Breast epithelium (tissue), 4 donors: ENCODE data around the gene CST4. TPM values are rescaled to one million over a fixed set of nuclear protein-coding genes. Genes with fewer than 3 reads are reported as not detected.

Experiments used
- DNase-seq, 2 donors: peaks; one replicate each; pipeline ENCODE4 v3.0.0-alpha.2; 2019; ENCODE audit warnings: low spot score in 2 of 2
- H3K27ac ChIP-seq, 2 donors: fragments of 200-600 bp; sonication (generic) in 1 of 2; one replicate each; pipeline ENCODE4 v1.5.1; 2016 to 2019; ENCODE audit warnings: mild to moderate bottlenecking in 1 of 2
- H3K27me3 ChIP-seq, 2 donors: fragments of 200-600 bp; sonication (generic) in 1 of 2; one replicate each; pipeline versions ENCODE4 v1.5.1 to v1.6.0; 2017 to 2019; ENCODE audit warnings: control low read depth in 1 of 2, mild to moderate bottlenecking in 1 of 2
- H3K36me3 ChIP-seq: fragments of 200-600 bp; one replicate; pipeline ENCODE4 v1.5.1; 2019
- H3K4me1 ChIP-seq, 2 donors: fragments of 200-600 bp; sonication (generic); one replicate each; pipeline ENCODE4 v1.5.1; 2016 to 2019; ENCODE audit warnings: control low read depth in 1 of 2
- H3K4me3 ChIP-seq, 3 donors: fragments of 200-600 bp; sonication (generic); 1 replicate in 2 of 3; 2 replicates in 1 of 3; pipeline ENCODE4 v1.5.1; 2016 to 2019; ENCODE audit warnings: mild to moderate bottlenecking in 3 of 3, moderate library complexity in 2 of 3
- H3K9me3 ChIP-seq, 2 donors: fragments of 200-600 bp; sonication (generic) in 1 of 2; one replicate each; pipeline ENCODE4 v1.5.1; 2016 to 2019; ENCODE audit warnings: control low read depth in 1 of 2
- POLR2A ChIP-seq: fragments of 450-650 bp; IDR thresholded peaks from one replicate; pipeline ENCODE4 v1.6.1; 2016; ENCODE audit warnings: antibody characterized with exemption, mild to moderate bottlenecking, moderate library complexity
- POLR2AphosphoS5 ChIP-seq, 3 donors: sonication (generic); formaldehyde crosslinking; IDR thresholded peaks; one replicate each; pipeline ENCODE4 v1.6.1; 2017; ENCODE audit warnings: antibody characterized with exemption in 3 of 3
- intact Hi-C: fragments of 100-400 bp; cut with DNase I; formaldehyde crosslinking; loops from one replicate; pipeline ENCODE4 v1.15.1; 2023; ENCODE audit warnings: low total_unique reads
- total RNA-seq, 3 donors: library from RNA; depleted of rRNA; stranded (reverse); fragments of >200 nt; gene quantifications; one replicate each; pipeline ENCODE4 v1.1.0, GENCODE V29; 2016
- TF ChIP-seq, protein P1 (sequence below), 3 donors: fragments of 450-650 bp; IDR thresholded peaks; one replicate each; pipeline ENCODE4 v1.5.1; 2016 to 2017; ENCODE audit warnings: antibody characterized with exemption in 3 of 3, mild to moderate bottlenecking in 3 of 3, moderate library complexity in 3 of 3

CST4 gene
- total RNA-seq, 3 donors from 2014 or later: not detected

DNA sequence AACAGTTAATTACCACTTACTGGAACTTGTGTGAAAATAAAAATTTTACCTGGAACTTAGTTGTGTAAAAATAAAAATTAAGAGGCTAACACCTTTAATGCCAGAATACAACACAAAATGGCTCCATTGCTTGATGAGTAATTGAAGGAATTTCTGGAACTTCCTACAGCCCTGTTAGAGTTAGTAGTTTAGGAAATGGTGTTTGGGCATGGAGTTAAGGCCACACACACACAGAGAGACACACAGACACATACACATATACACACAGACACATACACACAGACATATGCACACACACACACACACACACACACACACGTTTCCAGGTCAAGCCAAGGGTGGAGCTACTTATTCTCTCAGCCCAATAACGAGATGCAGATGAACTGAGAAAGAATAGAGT, 30.5 kb downstream of the CST4 start:
- DNase-seq: no peak
- Histone ChIP-seq H3K4me1 (peaks cover 0 to 3% of the 10 kb centered on the region in 2 donors), H3K27me3 (no peaks in the 10 kb centered on the region), H3K4me3 (no peak overlapping the region), H3K9me3 (no peaks in the 10 kb centered on the region), H3K36me3 (no peaks in the 10 kb centered on the region), H3K27ac (no peak overlapping the region)
- intact Hi-C loops: no loop called here
- no peak for TF ChIP-seq POLR2AphosphoS5 (IDR thresholded peaks at IDR 0.05)

GRCh38 chr20:23657202-23657601, 31.6 kb downstream of the CST4 start:
- TF ChIP-seq POLR2AphosphoS5 (IDR thresholded peaks at IDR 0.05) (no peak), POLR2A (no peak)
- TF ChIP-seq, protein P1, sequence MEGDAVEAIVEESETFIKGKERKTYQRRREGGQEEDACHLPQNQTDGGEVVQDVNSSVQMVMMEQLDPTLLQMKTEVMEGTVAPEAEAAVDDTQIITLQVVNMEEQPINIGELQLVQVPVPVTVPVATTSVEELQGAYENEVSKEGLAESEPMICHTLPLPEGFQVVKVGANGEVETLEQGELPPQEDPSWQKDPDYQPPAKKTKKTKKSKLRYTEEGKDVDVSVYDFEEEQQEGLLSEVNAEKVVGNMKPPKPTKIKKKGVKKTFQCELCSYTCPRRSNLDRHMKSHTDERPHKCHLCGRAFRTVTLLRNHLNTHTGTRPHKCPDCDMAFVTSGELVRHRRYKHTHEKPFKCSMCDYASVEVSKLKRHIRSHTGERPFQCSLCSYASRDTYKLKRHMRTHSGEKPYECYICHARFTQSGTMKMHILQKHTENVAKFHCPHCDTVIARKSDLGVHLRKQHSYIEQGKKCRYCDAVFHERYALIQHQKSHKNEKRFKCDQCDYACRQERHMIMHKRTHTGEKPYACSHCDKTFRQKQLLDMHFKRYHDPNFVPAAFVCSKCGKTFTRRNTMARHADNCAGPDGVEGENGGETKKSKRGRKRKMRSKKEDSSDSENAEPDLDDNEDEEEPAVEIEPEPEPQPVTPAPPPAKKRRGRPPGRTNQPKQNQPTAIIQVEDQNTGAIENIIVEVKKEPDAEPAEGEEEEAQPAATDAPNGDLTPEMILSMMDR (IDR thresholded peaks at IDR 0.05): no peak
- no peak overlapping the region for H3K27ac ChIP-seq
- intact Hi-C loops: no loop called here
- H3K27me3 ChIP-seq: no peaks in the 10 kb centered on the region
- H3K4me3 ChIP-seq: no peak overlapping the region
- DNase-seq: no peak
- H3K9me3 ChIP-seq: no peaks in the 10 kb centered on the region
- H3K36me3 ChIP-seq: no peaks in the 10 kb centered on the region
- H3K4me1 ChIP-seq: peaks cover 0 to 3% of the 10 kb centered on the region in 2 donors

DNA sequence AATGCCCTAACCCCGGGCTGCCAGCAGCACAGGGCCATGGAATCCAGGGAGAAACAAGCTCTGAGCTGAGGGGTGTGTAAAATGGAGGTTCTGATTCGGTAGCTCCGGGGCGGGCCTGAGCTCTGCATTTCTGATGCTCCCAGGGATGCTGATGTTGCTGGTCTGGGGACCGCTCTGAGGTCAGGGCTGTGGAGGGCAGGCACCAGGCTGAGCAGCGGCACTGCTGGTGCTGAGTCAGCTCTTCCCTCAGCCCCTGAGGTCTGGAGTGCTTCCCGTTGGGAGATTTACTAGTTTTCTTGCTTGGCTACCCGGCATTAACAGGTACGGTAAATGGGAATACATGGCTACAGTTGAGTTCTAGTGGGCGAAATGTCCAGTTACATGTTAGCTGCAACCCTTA, 32.5 kb downstream of the CST4 start:
- no peak for DNase-seq
- Histone ChIP-seq H3K4me1 (peaks cover 0 to 3% of the 10 kb centered on the region in 2 donors), H3K27me3 (no peaks in the 10 kb centered on the region), H3K4me3 (peak overlapping the region in 1 of 3 donors; percentile 51), H3K36me3 (no peaks in the 10 kb centered on the region), H3K27ac (peak overlapping the region; percentile 60 to 82), H3K9me3 (no peaks in the 10 kb centered on the region)
- TF ChIP-seq, protein P1 (IDR thresholded peaks at IDR 0.05): no peak
- TF ChIP-seq POLR2A: no peak
- TF ChIP-seq POLR2AphosphoS5 (IDR thresholded peaks at IDR 0.05): no peak
- intact Hi-C loops: no loop called here

DNA sequence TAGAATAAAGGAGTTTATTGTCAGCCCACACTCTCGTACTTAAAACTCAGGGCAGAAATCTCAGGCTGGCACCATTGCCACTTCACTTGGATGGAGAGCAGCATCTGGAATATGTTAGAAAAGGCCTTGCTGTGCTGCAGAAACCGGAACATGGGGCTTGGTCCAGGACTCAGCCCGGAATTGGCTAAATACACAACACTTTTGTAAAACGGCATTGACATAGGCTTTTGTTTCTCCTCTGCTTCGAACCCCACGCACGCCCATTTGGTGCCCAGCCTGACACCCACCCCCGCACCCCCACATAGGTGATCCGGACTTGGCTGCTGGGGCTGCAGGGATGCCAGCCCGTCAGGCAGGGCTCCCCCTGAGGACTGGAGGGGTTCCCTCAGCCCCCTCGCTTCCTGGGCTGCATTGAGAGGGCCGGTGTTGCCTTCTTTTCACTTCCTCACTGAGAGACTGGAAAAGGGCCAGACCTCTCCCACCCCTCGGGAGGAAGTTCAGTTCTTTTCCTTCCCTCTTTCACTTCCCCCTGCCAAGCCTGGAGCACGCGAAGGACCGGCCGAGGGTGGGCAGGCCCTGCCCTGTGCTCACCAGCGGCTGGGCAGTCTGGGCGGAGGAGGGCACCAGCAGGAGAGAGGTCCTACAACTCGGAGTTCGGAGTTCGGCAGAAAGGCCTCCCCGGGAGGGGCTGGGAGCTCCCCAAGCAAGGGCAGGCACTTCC, 33.2 kb downstream of the CST4 start:
- no peak for DNase-seq
- intact Hi-C loops: no loop called here
- no peaks in the 10 kb centered on the region for H3K36me3 ChIP-seq
- H3K9me3 ChIP-seq: no peaks in the 10 kb centered on the region
- peak overlapping the region; percentile 60 to 82 for H3K27ac ChIP-seq
- H3K27me3 ChIP-seq: no peaks in the 10 kb centered on the region
- peak overlapping the region; percentile 20 to 51 (median 21) for H3K4me3 ChIP-seq
- H3K4me1 ChIP-seq: peaks cover 0 to 3% of the 10 kb centered on the region in 2 donors
- TF ChIP-seq POLR2AphosphoS5 (IDR thresholded peaks at IDR 0.05) (no peak), POLR2A (no peak)
- TF ChIP-seq, protein P1 (IDR thresholded peaks at IDR 0.05): no peak

GRCh38 chr20:23654717-23655116, 34.1 kb downstream of the CST4 start:
- H3K36me3 ChIP-seq: no peaks in the 10 kb centered on the region
- H3K9me3 ChIP-seq: no peaks in the 10 kb centered on the region
- no peak for DNase-seq
- no peaks in the 10 kb centered on the region for H3K27me3 ChIP-seq
- peak overlapping the region; percentile 16 to 82 for H3K27ac ChIP-seq
- TF ChIP-seq POLR2AphosphoS5 (IDR thresholded peaks at IDR 0.05) (no peak), POLR2A (no peak)
- TF ChIP-seq, protein P1 (IDR thresholded peaks at IDR 0.05): no peak
- peaks cover 0 to 3% of the 10 kb centered on the region in 2 donors for H3K4me1 ChIP-seq
- H3K4me3 ChIP-seq: no peak overlapping the region
- intact Hi-C loops: no loop called here
